ENCODE data around the gene STH.

Gene STH

DNA sequence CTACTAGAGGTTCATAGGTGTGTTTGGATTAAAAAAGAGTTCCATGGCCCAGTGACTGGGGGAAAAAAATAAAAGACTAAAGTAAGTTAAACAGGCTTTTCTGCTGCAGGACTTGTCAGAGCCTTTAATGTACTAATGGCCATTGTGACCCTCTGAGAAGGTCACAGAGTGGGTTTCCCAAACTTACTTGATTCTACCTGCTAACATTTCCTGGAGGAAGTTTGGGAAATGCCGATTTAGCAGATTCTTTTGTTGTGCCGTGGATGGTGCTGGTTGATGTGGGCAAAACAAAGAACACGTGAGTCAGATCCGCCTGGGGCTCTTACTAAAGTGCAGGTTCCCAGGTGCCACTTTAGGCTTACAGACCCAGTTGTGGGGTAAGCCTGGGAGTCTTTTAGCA, 13.6 kb upstream of the STH start:
- DNase-seq (ENCODE audit: low read depth), result no peak

DNA sequence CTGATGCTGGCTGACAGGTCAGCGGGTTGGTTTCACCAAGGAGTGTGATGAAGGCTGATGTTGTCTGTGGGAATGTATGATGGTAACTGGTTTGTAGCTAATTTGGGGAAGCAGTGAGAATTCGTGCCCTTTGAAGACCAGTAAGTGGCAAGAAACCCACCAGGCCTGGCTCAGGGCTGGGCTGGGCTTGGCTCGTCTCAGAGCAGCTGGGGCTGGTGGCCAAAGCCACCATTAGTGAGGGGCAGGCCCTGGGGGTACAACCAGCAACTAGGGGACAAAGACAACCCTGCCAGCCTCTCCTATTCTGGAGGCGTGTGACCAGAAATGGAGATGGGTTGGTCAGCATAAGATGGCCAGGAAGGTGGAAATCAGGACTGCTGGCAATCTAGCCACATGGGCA, 13.0 kb upstream of the STH start:
- no peak for DNase-seq (ENCODE audit: low read depth)

DNA sequence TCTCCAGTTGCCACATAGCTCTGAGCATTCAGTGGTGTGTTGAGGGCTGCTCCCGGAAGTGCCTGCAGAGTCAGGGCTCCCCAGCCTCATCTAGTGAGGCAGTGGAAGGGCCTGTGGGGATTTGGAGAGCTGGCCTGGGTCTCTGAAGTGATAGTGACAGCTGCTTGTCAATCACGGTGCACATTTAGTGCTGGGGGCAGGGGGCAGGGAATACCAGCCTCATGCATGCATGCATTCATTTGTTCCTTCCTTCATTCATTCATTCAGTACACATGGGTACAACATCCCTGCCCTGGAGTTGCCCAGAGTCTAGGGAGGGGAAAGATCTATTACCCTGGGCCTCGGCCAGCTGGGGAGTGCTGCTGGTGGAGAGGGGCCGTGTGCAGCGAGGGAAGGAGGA, 11.3 kb upstream of the STH start:
- DNase-seq (ENCODE audit: low read depth), result no peak

DNA sequence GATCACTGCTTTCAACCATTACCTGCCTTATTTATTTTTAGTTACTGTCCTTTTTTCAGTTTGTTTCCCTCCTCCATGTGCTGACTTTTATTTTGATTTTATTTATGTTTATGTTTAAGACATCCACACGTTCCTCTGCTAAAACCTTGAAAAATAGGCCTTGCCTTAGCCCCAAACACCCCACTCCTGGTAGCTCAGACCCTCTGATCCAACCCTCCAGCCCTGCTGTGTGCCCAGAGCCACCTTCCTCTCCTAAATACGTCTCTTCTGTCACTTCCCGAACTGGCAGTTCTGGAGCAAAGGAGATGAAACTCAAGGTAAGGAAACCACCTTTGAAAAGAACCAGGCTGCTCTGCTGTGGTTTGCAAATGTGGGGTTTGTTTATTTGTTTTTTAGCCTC, 9.3 kb upstream of the STH start:
- DNase-seq (ENCODE audit: low read depth), result no peak

DNA sequence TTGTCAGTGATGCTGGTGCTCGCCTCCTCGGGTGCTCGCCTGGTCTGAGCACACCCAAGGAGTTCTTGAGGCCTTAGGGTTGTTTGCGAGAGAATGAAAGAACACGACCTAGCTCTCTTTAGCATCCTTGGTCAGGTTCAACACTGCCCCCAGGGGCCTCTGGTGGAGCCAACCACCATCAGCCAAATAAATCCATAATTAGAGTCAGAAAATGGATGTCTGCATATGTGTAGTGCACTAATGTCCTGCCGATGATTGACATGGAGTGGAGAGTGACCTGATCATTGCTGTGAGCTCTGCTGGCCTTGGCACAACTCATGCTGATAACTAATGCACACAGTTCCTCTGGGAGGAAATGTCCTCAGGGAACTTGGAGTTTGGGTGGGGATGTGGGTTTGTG, 8.2 kb upstream of the STH start:
- no peak for DNase-seq (ENCODE audit: low read depth)

DNA sequence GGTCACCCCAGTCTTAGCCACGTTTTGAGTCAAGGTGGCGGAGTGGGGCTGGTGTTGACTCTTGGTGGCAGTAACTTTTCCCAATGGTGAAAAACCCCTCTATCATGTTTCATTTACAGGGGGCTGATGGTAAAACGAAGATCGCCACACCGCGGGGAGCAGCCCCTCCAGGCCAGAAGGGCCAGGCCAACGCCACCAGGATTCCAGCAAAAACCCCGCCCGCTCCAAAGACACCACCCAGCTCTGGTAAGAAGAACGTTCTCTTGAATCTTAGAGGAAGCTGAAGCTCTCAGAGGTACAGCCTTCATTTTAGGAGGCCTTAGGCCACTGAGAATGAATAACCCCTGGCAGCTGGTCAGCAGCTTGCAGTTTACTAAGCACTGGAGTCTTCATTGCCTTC, 7.7 kb upstream of the STH start:
- no peak for DNase-seq (ENCODE audit: low read depth)

DNA sequence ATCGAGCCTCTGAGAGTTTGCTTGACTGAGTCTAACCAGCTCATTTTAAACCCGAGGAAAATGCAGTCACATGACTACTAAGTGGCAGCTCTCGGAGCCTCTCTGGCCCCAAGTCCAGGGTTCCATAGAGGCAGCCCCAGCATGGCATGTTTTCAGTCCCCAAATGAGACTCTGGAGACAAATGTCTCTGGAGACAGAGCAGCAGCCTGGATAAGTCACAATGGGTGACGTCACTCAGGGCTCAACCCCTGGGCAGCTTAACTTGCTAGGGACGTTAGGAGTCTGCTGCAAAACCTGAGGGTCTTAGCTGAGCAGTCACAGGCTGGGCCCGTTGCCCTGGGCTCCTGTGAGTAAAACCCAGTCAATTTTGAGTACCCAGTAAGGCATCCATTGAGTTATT, 6.9 kb upstream of the STH start:
- DNase-seq (ENCODE audit: low read depth), result no peak

DNA sequence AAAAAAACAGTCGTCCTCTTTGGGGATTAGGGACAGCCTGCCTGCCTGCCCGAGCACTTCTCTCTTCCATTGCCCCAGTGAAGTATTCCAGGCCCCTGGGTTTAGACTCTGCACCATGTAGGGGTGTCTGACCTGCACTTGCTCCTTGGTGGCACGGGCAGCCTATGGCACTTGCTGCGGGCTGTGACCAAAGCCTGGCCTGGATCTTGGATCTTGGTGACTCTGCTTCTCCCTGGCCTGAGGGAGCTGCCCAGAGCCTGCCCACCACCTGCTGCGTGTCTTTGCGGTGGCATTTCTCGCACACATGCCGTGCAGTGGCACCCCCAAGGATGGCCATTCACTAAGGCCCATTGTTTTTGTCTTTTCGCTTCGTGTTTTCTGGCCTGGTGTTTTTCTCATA, 6.1 kb upstream of the STH start:
- DNase-seq (ENCODE audit: low read depth), result no peak

DNA sequence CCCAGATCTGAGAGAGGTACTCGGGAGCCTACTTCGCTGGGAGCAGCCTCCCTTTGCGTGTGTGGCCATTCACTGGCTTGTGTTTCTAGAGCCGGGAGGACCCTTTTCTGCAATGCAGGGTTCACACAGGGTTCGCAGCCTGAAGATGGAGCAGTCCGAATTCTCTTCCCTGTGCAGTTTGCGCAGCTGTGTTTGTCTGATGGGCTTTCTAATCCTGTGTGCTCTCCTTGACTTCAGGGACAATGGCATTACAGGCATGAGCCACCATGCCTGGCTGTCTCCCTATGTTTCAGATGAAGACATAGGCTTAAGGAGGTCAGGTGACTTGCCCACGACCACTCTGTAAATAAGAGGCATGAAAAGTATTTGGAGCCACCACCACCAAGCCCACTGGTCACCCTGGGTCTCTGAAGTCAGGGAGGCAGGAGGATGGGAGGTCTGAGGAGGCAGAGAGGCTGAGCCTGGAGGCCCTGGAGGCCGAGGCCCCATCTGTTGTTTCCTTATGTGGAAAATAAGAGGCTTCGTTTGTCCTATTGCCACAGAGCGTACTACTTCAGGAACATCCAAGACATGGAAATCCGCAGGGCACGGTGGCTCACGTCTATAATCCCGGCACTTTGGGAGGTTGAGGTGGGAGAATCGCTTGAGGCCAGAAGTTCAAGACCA, 5.0 kb upstream of the STH start:
- DNase-seq (ENCODE audit: low read depth), result no peak

DNA sequence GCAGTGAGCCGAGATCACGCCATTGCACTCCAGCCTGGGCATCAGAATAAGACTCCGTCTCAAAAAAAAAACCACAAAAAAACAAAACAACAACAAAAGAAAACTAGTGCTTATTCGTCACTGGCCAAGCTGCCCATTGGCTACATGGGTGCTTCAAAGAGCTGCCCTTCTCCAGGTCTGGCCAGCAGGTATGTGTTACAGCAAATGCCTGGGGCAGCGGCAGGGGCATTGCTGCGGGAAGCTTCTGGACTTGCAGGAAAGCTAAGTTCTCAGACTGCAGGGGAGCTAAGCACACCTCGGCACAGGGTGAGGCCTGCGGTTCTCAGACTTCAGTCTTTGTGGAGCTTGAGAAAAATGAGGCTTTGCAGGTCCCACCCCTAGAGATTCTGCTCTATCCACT, 4.1 kb upstream of the STH start:
- DNase-seq (ENCODE audit: low read depth), result no peak

DNA sequence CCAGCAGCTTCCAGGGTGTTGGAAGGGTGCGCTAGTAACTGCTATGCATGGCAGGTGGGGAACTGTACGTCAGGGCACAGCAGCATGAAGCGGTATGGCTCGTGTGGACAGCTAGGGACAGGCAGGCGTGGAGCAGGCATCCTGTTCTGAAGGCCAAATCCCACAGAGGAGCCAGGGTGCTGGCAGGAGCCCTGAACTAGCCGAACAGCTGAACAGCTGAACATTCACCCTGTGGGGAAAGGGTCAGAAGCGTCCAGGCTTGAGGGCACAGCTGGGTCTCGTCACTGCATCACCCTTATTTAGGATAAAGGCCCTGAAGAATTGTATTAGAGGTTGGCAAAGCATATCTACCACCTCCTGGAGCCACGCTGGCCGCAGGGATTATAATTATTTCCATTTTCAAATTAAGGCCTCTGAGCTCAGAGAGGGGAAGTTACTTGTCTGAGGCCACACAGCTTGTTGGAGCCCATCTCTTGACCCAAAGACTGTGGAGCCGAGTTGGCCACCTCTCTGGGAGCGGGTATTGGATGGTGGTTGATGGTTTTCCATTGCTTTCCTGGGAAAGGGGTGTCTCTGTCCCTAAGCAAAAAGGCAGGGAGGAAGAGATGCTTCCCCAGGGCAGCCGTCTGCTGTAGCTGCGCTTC, 3.3 kb upstream of the STH start:
- no peak for DNase-seq (ENCODE audit: low read depth)

DNA sequence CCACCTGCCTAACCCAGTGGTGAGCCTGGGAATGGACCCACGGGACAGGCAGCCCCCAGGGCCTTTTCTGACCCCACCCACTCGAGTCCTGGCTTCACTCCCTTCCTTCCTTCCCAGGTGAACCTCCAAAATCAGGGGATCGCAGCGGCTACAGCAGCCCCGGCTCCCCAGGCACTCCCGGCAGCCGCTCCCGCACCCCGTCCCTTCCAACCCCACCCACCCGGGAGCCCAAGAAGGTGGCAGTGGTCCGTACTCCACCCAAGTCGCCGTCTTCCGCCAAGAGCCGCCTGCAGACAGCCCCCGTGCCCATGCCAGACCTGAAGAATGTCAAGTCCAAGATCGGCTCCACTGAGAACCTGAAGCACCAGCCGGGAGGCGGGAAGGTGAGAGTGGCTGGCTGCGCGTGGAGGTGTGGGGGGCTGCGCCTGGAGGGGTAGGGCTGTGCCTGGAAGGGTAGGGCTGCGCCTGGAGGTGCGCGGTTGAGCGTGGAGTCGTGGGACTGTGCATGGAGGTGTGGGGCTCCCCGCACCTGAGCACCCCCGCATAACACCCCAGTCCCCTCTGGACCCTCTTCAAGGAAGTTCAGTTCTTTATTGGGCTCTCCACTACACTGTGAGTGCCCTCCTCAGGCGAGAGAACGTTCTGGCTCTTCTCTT, 2.6 kb upstream of the STH start:
- DNase-seq (ENCODE audit: low read depth), result no peak

DNA sequence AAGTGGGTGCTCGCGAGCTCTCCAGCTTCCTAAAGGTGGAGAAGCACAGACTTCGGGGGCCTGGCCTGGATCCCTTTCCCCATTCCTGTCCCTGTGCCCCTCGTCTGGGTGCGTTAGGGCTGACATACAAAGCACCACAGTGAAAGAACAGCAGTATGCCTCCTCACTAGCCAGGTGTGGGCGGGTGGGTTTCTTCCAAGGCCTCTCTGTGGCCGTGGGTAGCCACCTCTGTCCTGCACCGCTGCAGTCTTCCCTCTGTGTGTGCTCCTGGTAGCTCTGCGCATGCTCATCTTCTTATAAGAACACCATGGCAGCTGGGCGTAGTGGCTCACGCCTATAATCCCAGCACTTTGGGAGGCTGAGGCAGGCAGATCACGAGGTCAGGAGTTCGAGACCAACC, 1.9 kb upstream of the STH start:
- no peak for DNase-seq (ENCODE audit: low read depth)

DNA sequence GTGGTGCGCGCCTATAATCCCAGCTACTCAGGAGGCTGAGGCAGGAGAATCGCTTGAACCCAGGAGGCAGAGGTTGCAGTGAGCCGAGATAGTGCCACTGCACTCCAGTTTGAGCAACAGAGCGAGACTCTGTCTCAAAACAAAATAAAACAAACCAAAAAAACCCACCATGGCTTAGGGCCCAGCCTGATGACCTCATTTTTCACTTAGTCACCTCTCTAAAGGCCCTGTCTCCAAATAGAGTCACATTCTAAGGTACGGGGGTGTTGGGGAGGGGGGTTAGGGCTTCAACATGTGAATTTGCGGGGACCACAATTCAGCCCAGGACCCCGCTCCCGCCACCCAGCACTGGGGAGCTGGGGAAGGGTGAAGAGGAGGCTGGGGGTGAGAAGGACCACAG, 1.4 kb upstream of the STH start:
- no peak for DNase-seq (ENCODE audit: low read depth)

DNA sequence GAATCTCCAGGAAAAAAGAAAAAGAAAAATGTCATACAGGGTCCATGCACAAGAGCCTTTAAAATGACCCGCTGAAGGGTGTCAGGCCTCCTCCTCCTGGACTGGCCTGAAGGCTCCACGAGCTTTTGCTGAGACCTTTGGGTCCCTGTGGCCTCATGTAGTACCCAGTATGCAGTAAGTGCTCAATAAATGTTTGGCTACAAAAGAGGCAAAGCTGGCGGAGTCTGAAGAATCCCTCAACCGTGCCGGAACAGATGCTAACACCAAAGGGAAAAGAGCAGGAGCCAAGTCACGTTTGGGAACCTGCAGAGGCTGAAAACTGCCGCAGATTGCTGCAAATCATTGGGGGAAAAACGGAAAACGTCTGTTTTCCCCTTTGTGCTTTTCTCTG, 845 bp downstream of the STH start:
- no peak for DNase-seq (ENCODE audit: low read depth)

DNA sequence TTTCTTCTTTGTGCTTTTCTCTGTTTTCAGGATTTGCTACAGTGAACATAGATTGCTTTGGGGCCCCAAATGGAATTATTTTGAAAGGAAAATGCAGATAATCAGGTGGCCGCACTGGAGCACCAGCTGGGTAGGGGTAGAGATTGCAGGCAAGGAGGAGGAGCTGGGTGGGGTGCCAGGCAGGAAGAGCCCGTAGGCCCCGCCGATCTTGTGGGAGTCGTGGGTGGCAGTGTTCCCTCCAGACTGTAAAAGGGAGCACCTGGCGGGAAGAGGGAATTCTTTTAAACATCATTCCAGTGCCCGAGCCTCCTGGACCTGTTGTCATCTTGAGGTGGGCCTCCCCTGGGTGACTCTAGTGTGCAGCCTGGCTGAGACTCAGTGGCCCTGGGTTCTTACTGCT, 1.2 kb downstream of the STH start:
- no peak for DNase-seq (ENCODE audit: low read depth)

DNA sequence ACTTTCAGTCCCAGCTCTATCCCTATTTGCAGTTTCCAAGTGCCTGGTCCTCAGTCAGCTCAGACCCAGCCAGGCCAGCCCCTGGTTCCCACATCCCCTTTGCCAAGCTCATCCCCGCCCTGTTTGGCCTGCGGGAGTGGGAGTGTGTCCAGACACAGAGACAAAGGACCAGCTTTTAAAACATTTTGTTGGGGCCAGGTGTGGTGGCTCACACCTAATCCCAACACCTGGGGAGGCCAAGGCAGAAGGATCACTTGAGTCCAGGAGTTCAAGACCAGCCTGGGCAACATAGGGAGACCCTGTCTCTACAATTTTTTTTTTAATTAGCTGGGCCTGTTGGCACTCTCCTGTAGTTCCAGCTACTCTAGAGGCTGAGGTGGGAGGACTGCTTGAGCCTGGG, 1.7 kb downstream of the STH start:
- no peak for DNase-seq (ENCODE audit: low read depth)

DNA sequence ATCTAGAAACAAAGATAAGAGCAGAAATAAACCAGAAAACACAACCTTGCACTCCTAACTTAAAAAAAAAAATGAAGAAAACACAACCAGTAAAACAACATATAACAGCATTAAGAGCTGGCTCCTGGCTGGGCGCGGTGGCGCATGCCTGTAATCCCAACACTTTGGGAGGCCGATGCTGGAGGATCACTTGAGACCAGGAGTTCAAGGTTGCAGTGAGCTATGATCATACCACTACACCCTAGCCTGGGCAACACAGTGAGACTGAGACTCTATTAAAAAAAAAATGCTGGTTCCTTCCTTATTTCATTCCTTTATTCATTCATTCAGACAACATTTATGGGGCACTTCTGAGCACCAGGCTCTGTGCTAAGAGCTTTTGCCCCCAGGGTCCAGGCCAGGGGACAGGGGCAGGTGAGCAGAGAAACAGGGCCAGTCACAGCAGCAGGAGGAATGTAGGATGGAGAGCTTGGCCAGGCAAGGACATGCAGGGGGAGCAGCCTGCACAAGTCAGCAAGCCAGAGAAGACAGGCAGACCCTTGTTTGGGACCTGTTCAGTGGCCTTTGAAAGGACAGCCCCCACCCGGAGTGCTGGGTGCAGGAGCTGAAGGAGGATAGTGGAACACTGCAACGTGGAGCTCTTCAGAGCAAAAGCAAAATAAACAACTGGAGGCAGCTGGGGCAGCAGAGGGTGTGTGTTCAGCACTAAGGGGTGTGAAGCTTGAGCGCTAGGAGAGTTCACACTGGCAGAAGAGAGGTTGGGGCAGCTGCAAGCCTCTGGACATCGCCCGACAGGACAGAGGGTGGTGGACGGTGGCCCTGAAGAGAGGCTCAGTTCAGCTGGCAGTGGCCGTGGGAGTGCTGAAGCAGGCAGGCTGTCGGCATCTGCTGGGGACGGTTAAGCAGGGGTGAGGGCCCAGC, 2.6 kb downstream of the STH start:
- DNase-seq (ENCODE audit: low read depth), result no peak

DNA sequence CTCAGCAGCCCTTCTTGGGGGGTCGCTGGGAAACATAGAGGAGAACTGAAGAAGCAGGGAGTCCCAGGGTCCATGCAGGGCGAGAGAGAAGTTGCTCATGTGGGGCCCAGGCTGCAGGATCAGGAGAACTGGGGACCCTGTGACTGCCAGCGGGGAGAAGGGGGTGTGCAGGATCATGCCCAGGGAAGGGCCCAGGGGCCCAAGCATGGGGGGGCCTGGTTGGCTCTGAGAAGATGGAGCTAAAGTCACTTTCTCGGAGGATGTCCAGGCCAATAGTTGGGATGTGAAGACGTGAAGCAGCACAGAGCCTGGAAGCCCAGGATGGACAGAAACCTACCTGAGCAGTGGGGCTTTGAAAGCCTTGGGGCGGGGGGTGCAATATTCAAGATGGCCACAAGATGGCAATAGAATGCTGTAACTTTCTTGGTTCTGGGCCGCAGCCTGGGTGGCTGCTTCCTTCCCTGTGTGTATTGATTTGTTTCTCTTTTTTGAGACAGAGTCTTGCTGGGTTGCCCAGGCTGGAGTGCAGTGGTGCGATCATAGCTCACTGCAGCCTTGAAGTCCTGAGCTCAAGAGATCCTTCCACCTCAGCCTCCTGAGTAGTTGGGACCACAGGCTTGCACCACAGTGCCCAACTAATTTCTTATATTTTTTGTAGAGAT, 3.4 kb downstream of the STH start:
- DNase-seq (ENCODE audit: low read depth), result no peak

DNA sequence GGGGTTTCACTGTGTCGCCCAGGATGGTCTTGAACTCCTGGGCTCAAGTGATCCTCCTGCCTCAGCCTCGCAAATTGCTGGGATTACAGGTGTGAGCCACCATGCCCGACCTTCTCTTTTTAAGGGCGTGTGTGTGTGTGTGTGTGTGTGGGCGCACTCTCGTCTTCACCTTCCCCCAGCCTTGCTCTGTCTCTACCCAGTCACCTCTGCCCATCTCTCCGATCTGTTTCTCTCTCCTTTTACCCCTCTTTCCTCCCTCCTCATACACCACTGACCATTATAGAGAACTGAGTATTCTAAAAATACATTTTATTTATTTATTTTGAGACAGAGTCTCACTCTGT, 3.9 kb downstream of the STH start:
- no peak for DNase-seq (ENCODE audit: low read depth)

DNA sequence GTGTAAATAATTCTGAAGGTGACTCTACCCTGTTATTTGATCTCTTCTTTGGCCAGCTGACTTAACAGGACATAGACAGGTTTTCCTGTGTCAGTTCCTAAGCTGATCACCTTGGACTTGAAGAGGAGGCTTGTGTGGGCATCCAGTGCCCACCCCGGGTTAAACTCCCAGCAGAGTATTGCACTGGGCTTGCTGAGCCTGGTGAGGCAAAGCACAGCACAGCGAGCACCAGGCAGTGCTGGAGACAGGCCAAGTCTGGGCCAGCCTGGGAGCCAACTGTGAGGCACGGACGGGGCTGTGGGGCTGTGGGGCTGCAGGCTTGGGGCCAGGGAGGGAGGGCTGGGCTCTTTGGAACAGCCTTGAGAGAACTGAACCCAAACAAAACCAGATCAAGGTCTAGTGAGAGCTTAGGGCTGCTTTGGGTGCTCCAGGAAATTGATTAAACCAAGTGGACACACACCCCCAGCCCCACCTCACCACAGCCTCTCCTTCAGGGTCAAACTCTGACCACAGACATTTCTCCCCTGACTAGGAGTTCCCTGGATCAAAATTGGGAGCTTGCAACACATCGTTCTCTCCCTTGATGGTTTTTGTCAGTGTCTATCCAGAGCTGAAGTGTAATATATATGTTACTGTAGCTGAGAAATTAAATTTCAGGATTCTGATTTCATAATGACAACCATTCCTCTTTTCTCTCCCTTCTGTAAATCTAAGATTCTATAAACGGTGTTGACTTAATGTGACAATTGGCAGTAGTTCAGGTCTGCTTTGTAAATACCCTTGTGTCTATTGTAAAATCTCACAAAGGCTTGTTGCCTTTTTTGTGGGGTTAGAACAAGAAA, 5.1 kb downstream of the STH start:
- no peak for DNase-seq (ENCODE audit: low read depth)

All from fibroblast of the conjunctiva (primary cell).